Measurements from ENCODE around the gene SBF2. TPM values are rescaled to one million over a fixed set of nuclear protein-coding genes. Genes with fewer than 3 reads are reported as not detected.

Gene SBF2
- total and polyA plus RNA-seq, 9 of the 15 experiments (the other 6 are each of a cell fraction or from before 2014, with no cell fraction given): 0.80 to 9.5 (median 5.0) TPM

DNA sequence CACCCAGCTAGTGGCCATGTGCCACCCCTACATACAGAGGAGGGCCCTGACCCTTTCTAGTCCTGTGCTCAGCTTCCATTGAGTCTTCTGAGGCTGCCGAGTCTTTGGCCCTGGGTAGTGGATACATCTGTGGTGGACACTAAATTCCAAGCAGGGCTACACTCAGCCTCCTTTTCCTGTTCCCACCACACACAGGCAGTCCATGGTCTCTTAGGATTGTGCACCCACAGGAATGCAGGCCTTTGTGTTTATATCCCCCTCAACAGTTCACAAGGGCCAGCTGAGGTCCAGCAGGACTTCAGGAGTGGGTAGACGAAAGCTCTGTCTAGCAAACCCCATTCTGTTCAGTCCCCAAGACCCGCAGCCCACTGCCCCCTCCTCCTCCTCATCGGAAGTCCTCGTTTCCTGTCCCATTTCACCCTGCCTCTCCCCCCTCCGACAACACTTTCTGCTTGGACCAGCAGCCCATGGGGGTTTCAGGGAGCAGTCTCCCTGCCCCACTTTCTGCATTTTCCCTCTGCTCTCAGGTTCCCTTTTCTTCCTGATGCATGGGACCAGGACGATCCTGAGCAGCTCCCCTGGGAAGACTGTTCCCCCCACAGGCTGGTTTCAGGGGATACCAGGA is 538.3 kb downstream of the SBF2 start:
- no peak overlapping the region for H3K27ac ChIP-seq (ENCODE audit: extremely low read depth, low read depth, low read length)
- CTCF ChIA-PET (ENCODE audit: low intra/inter-chr PET ratio): no interaction called here
- intact Hi-C loops (cut with micrococcal nuclease): loop anchor here (5.0 to 10.0 kb wide), 3 partner anchors 449 to 612 kb away; partner anchors contain the start of gene ADM
- H3K4me1 ChIP-seq (replicated peaks in 1 of 2; ENCODE audit: control insufficient read depth in 2 of 2, insufficient read depth in 2 of 2, low read length in 2 of 2): peaks cover 22 to 23% of the 10 kb centered on the region in 2 experiments
- no peak for DNase-seq (ENCODE audit: extremely low read depth in 1 of 4, low spot score in 3 of 4)
- 42% methylated on average over 6 of the region's 7 CpGs for WGBS (ENCODE audit: insufficient coverage, low coverage, missing lambda C conversion rate)
- no peak overlapping the region for H3K4me3 ChIP-seq
- no peak overlapping the region for H2AFZ ChIP-seq (ENCODE audit: low read depth, low read length)
- no peak overlapping the region for H3K9ac ChIP-seq (ENCODE audit: insufficient read depth in 1 of 2, low read depth in 2 of 2, low read length in 2 of 2)
- no peaks in the 10 kb centered on the region; the same call in 1 of the 2 replicates for H4K20me1 ChIP-seq (replicated peaks; ENCODE audit: control insufficient read depth, insufficient read depth, low read length)
- POLR2A ChIA-PET: no interaction called here
- no peaks in the 10 kb centered on the region for H3K79me2 ChIP-seq (ENCODE audit: control insufficient read depth, insufficient read depth, low read length)
- H3K9me1 ChIP-seq (ENCODE audit: control insufficient read depth, insufficient read depth, low read length): peaks cover 7% of the 10 kb centered on the region
- ATAC-seq: no peak
- FAIRE-seq: no peak
- no peaks in the 10 kb centered on the region; a peak in 1 of 5 replicates for H3K27me3 ChIP-seq (ENCODE audit: control insufficient read depth in 2 of 2, insufficient read depth in 2 of 2, low read length in 2 of 2)
- H3K9me3 ChIP-seq (replicated peaks; ENCODE audit: control insufficient read depth, insufficient read depth, low read depth, low read length): no peaks in the 10 kb centered on the region
- H3K36me3 ChIP-seq (ENCODE audit: control insufficient read depth, insufficient read depth, low read length): no peaks in the 10 kb centered on the region
- no TSS peak for BruUV-seq (replicated peaks)
- H3K4me2 ChIP-seq (ENCODE audit: insufficient read depth, low read length): no peak overlapping the region
- in situ Hi-C loops (cut with MboI): no loop called here
- TF ChIP-seq, protein P1, sequence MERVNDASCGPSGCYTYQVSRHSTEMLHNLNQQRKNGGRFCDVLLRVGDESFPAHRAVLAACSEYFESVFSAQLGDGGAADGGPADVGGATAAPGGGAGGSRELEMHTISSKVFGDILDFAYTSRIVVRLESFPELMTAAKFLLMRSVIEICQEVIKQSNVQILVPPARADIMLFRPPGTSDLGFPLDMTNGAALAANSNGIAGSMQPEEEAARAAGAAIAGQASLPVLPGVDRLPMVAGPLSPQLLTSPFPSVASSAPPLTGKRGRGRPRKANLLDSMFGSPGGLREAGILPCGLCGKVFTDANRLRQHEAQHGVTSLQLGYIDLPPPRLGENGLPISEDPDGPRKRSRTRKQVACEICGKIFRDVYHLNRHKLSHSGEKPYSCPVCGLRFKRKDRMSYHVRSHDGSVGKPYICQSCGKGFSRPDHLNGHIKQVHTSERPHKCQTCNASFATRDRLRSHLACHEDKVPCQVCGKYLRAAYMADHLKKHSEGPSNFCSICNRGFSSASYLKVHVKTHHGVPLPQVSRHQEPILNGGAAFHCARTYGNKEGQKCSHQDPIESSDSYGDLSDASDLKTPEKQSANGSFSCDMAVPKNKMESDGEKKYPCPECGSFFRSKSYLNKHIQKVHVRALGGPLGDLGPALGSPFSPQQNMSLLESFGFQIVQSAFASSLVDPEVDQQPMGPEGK (CRISPR knock-in tag; IDR thresholded peaks at IDR 0.05; ENCODE audit: borderline replicate concordance): no peak
- TF ChIP-seq, protein P2, sequence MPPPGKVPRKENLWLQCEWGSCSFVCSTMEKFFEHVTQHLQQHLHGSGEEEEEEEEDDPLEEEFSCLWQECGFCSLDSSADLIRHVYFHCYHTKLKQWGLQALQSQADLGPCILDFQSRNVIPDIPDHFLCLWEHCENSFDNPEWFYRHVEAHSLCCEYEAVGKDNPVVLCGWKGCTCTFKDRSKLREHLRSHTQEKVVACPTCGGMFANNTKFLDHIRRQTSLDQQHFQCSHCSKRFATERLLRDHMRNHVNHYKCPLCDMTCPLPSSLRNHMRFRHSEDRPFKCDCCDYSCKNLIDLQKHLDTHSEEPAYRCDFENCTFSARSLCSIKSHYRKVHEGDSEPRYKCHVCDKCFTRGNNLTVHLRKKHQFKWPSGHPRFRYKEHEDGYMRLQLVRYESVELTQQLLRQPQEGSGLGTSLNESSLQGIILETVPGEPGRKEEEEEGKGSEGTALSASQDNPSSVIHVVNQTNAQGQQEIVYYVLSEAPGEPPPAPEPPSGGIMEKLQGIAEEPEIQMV (tag; conservative IDR thresholded peaks at IDR 0.05; ENCODE audit: low read depth): no peak
- TF ChIP-seq NCOA6 (IDR thresholded peaks at IDR 0.05) (no peak), ZNF316 (IDR thresholded peaks at IDR 0.05) (no peak), ZNF395 (CRISPR knock-in tag; IDR thresholded peaks at IDR 0.05) (no peak), PCBP2 (IDR thresholded peaks at IDR 0.05; ENCODE audit: low read depth, low read length, poor library complexity, severe bottlenecking) (no peak), CCAR2 (IDR thresholded peaks at IDR 0.05; ENCODE audit: low read depth, low read length) (no peak), SMAD1 (IDR thresholded peaks at IDR 0.05; ENCODE audit: low read depth, low read length, partially characterized antibody) (no peak), MEIS2 (IDR thresholded peaks at IDR 0.05; ENCODE audit: partially characterized antibody) (no peak), GTF2E2 (tag; IDR thresholded peaks at IDR 0.05) (no peak), HNRNPH1 (optimal IDR thresholded peaks at IDR 0.05; ENCODE audit: low read depth, low read length) (no peak), BRD4 (IDR thresholded peaks at IDR 0.05) (no peak), HMBOX1 (IDR thresholded peaks at IDR 0.05) (no peak), CREBBP (IDR thresholded peaks at IDR 0.05; ENCODE audit: low read depth, low read length) (no peak)
- TF ChIP-seq, protein P3, sequence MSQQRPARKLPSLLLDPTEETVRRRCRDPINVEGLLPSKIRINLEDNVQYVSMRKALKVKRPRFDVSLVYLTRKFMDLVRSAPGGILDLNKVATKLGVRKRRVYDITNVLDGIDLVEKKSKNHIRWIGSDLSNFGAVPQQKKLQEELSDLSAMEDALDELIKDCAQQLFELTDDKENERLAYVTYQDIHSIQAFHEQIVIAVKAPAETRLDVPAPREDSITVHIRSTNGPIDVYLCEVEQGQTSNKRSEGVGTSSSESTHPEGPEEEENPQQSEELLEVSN (IDR thresholded peaks at IDR 0.05; ENCODE audit: borderline replicate concordance in 1 of 2, extremely low read depth in 1 of 2, insufficient read depth in 1 of 2, insufficient read length in 1 of 2, low read depth in 1 of 2, low read length in 1 of 2, poor library complexity in 1 of 2, severe bottlenecking in 1 of 2): no peak
